ENCODE measurements around the gene CDKN1B.

DNA sequence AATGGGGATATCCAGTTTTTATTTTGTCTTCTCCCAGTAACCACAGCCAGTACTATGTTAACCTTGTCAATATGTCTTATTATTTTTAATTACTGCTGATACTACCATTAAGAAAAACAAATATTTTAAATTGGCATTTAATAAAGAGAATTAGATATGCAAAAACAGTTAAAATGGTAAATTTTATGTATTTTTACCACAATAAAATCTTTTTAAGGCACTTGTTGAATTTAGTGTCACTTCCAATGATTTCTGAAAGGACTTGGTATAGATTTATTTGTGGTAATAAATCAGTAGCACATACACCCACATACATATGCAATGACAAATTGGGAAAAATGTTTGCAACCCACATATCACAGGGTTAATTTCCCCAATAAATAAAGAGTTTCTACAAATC, 14.0 kb downstream of the CDKN1B start:
- TF ChIP-seq POLR2A (IDR thresholded peaks at IDR 0.05), result no peak
- TF ChIP-seq, protein P1, sequence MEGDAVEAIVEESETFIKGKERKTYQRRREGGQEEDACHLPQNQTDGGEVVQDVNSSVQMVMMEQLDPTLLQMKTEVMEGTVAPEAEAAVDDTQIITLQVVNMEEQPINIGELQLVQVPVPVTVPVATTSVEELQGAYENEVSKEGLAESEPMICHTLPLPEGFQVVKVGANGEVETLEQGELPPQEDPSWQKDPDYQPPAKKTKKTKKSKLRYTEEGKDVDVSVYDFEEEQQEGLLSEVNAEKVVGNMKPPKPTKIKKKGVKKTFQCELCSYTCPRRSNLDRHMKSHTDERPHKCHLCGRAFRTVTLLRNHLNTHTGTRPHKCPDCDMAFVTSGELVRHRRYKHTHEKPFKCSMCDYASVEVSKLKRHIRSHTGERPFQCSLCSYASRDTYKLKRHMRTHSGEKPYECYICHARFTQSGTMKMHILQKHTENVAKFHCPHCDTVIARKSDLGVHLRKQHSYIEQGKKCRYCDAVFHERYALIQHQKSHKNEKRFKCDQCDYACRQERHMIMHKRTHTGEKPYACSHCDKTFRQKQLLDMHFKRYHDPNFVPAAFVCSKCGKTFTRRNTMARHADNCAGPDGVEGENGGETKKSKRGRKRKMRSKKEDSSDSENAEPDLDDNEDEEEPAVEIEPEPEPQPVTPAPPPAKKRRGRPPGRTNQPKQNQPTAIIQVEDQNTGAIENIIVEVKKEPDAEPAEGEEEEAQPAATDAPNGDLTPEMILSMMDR (IDR thresholded peaks at IDR 0.05), result no peak
